AG09309 (cell line): ENCODE results near the gene TNFRSF19.

Source experiments
- DNase-seq: peaks from one replicate; pipeline ENCODE4 v3.0.0-alpha.2; 2010; ENCODE audit warnings: low read depth
- H3K4me3 ChIP-seq: 2 replicates; pipeline ENCODE4 v1.5.1; 2011; ENCODE audit warnings: mild to moderate bottlenecking, low read depth, low read length, moderate library complexity; ENCODE audit not compliant: control insufficient read depth
- CTCF ChIP-seq: IDR thresholded peaks from 2 replicates; pipeline ENCODE4 v1.5.1; 2011; ENCODE audit warnings: mild to moderate bottlenecking, low read depth, low read length, inconsistent platforms; ENCODE audit not compliant: insufficient read depth, control insufficient read depth; ENCODE audit errors: missing control alignments

Gene TNFRSF19

GRCh38 chr13:23617551-23618024 is 47.4 kb downstream of the TNFRSF19 start:
- no peak overlapping the region for H3K4me3 ChIP-seq
- DNase-seq: peak; percentile 46
- TF ChIP-seq CTCF: no peak

DNA sequence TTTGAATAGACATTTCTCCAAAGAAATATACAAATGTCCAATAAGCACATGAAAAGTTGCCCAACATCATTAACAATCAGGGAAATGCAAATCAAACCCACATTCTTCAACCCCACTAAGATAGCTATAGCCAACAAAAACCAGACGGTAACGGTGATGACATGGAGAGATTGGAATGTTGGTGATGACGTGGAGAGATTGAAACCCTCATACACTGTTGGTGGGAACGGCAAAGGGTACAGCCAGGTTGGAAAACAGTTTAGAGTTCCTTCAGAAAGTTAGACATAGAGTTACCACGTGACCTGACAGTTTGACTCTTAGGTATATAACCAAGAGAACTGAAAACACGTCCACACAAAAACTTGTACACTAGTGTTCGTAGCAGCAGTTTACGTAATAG is 48.1 kb downstream of the TNFRSF19 start:
- no peak for TF ChIP-seq CTCF
- no peak overlapping the region for H3K4me3 ChIP-seq
- DNase-seq: peak; percentile 85

GRCh38 chr13:23619068-23619855 is 49.0 kb downstream of the TNFRSF19 start:
- no peak for DNase-seq
- no peak for TF ChIP-seq CTCF
- H3K4me3 ChIP-seq: no peak overlapping the region

DNA sequence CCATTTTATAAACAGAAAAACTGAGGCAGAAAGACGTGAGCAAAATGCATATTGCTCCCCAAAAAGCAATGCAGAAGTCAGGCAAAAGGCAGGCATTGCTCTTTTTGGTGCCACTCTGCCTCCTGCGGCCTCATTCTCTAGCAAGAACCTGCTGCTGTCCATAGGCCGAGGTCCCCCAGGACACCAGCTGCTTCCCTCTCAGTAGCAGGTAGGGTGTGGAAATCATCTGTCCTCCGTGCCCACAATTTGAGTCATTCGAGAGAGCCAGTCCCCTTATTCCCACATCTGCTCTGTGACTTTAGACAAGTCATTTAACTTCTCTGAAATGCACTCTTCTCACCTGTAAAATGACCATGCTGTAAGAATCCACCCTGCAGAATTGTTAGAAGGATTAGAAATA is 50.0 kb downstream of the TNFRSF19 start:
- DNase-seq: no peak
- no peak overlapping the region for H3K4me3 ChIP-seq
- TF ChIP-seq CTCF: no peak

DNA sequence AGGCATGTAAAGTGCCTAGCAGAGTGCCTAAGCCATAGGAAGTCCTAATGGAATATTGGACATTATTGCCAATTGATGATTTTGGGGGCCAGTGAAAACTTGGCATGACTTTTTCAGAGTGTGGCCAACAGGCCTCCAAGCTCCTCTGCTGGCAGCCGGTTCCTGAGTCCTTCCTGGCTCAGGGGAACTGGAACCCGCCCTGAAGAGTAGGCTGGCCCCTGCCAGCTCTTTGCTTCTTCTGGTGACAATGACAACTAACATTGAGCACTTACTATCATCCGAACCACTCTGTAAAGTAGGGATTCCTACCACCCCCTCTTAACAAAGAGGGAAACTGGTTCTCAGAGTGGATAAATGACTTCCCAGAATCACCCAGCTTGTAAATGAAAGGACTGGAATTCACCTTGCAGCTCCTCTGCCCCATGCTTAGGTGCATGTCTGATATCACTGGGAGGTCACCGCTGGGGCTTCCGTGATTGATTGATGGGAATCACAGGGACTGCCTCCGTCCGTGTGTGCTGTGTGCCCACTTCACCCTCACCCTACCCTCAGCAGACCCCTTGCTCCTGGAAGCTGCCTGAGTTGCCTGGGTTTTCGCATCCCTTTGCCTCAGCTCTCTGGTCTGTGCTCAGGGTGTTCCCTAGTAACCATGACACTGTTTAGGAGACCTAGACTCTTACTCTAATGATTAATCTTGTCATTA is 50.6 kb downstream of the TNFRSF19 start:
- H3K4me3 ChIP-seq: no peak overlapping the region
- TF ChIP-seq CTCF: no peak
- no peak for DNase-seq

DNA sequence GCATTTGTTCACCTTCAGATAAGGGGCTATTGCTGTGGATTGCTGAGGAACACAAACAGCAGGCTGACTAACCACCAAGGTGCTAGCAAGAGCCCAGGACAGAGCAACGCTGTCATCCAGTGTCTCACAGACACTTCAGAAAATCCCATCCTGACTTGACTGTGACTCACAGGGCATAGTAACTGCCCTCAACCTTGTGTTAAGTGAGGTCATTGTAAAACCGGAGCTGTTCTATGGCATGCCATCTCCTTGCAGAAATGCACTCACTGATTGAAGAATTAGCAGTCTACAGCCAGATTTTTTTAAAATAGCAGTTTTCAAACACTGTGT is 51.1 kb downstream of the TNFRSF19 start:
- TF ChIP-seq CTCF: no peak
- H3K4me3 ChIP-seq: no peak overlapping the region
- peak; percentile 45 for DNase-seq
